K562 (cell line): ENCODE results near the gene NOTCH1. TPM values are rescaled to one million over a fixed set of nuclear protein-coding genes. Genes with fewer than 3 reads are reported as not detected.

Experiments used
- BACH1 ChIP-seq: fragments of 200-800 bp; sonication (Bioruptor generic); IDR thresholded peaks from 2 replicates; pipeline ENCODE4 v1.6.1; 2016; ENCODE audit warnings: missing genetic modification characterization, missing compliant biosample characterization
- E2F8 ChIP-seq: fragments of 450-650 bp; IDR thresholded peaks from 2 replicates; pipeline ENCODE4 v1.7.1; 2018; ENCODE audit warnings: mild to moderate bottlenecking, low read depth; ENCODE audit not compliant: partially characterized antibody
- HMGXB4 ChIP-seq: sonication (generic); formaldehyde crosslinking; IDR thresholded peaks from 2 replicates; pipeline ENCODE4 v1.8.1; 2023; ENCODE audit warnings: mild to moderate bottlenecking, missing genetic modification reagents
- MTA1 ChIP-seq: fragments of 450-650 bp; IDR thresholded peaks from 2 replicates; pipeline ENCODE4 v1.6.1; 2017; ENCODE audit warnings: borderline replicate concordance
- NR2C2 ChIP-seq, 2 experiments: fragments of 200-800 bp in 1 of 2; sonication (Bioruptor generic) in 1 of 2; sonication (generic) in 1 of 2; formaldehyde crosslinking in 1 of 2; IDR thresholded peaks; 2 replicates each; pipeline versions ENCODE4 v1.6.1 to v1.8.0; 2016 to 2022; ENCODE audit warnings: mild to moderate bottlenecking in 1 of 2, missing compliant biosample characterization in 1 of 2, missing genetic modification characterization in 1 of 2, missing genetic modification reagents in 1 of 2
- POLR3G ChIP-seq: IDR thresholded peaks from 2 replicates; pipeline ENCODE4 v1.6.1; 2011; ENCODE audit not compliant: insufficient read length, insufficient replicate concordance; ENCODE audit errors: extremely low read depth
- SRSF1 ChIP-seq: fragments of 200-400 bp; formaldehyde crosslinking; IDR thresholded peaks from 2 replicates; pipeline ENCODE4 v1.6.1; 2017; ENCODE audit warnings: mild to moderate bottlenecking, low read depth, low read length, moderate library complexity
- THRA ChIP-seq: fragments of 450-650 bp; IDR thresholded peaks from 2 replicates; pipeline ENCODE4 v1.6.1; 2017; ENCODE audit warnings: mild to moderate bottlenecking, moderate library complexity
- ZBTB11 ChIP-seq, 3 experiments: fragments of 200-800 bp in 1 of 3; fragments of 250-450 bp in 1 of 3; fragments of 450-650 bp in 1 of 3; sonication (Bioruptor Pico) in 1 of 3; sonication (Bioruptor generic) in 1 of 3; formaldehyde crosslinking in 1 of 3; IDR thresholded peaks; 2 replicates each; pipeline versions ENCODE4 v1.6.1 to v1.8.0; 2016 to 2022; ENCODE audit warnings: mild to moderate bottlenecking in 2 of 3, missing genetic modification characterization in 2 of 3, missing compliant biosample characterization in 1 of 3, moderate library complexity in 1 of 3
- ZNF174 ChIP-seq: fragments of 250-450 bp; sonication (Bioruptor Pico); IDR thresholded peaks from 2 replicates; pipeline ENCODE4 v1.4.0; 2020; ENCODE audit warnings: mild to moderate bottlenecking
- ZNF232 ChIP-seq: sonication (generic); formaldehyde crosslinking; IDR thresholded peaks from 2 replicates; pipeline ENCODE4 v1.8.0; 2022; ENCODE audit warnings: mild to moderate bottlenecking, missing genetic modification reagents
- ZNF436 ChIP-seq: fragments of 250-450, 450-650 bp; sonication (Bioruptor Pico); formaldehyde crosslinking; IDR thresholded peaks from 2 replicates; pipeline ENCODE4 v1.7.0; 2020; ENCODE audit warnings: mild to moderate bottlenecking
- ZNF444 ChIP-seq: fragments of 250-450 bp; sonication (Bioruptor Pico); IDR thresholded peaks from 2 replicates; pipeline ENCODE4 v1.4.0; 2020; ENCODE audit warnings: mild to moderate bottlenecking, moderate library complexity
- ZNF77 ChIP-seq: fragments of 250-450 bp; sonication (Bioruptor Pico); IDR thresholded peaks from 2 replicates; pipeline ENCODE4 v1.5.0; 2020
- ZNF79 ChIP-seq: fragments of 250-450 bp; sonication (Bioruptor Pico); IDR thresholded peaks from 2 replicates; pipeline ENCODE4 v1.4.0; 2020; ENCODE audit warnings: low read depth, mild to moderate bottlenecking, moderate library complexity
- polyA plus RNA-seq, 8 experiments: library from polyadenylated mRNA; depleted of rRNA in 4 of 8; stranded (reverse) in 5 of 8; unstranded in 3 of 8; fragments of >200 nt; fragmentation: Nextera tagmentation in 2 of 8; fragmentation: Illumina TruSeq in 1 of 8; extraction: Ambion mirVana in 2 of 8; extraction: Trizol in 1 of 8; gene quantifications; 2 replicates each; pipeline versions ENCODE4 v1.2.1 to v1.2.3, GENCODE V29; 2011 to 2014; ENCODE audit warnings: inconsistent platforms in 1 of 8, missing spikeins in 1 of 8
- total RNA-seq, 7 experiments: library from RNA; depleted of rRNA in 6 of 7; stranded (reverse); fragments of >200 nt in 6 of 7; fragmentation: Illumina TruSeq in 2 of 7; extraction: Trizol in 2 of 7; gene quantifications; 2 replicates each; pipeline versions ENCODE4 v1.2.1 to v1.2.3, GENCODE V29; 2011 to 2021; ENCODE audit warnings: low replicate concordance in 1 of 7
- TF ChIP-seq, protein P1 (sequence below): sonication (generic); formaldehyde crosslinking; IDR thresholded peaks from 2 replicates; pipeline ENCODE4 v1.8.0; 2022; ENCODE audit warnings: mild to moderate bottlenecking, missing genetic modification reagents

Gene NOTCH1
- total and polyA plus RNA-seq, 9 of the 15 experiments (the other 6 are each of a cell fraction or from before 2014, with no cell fraction given), result 0.03 to 31.4 (median 2.3) TPM

DNA sequence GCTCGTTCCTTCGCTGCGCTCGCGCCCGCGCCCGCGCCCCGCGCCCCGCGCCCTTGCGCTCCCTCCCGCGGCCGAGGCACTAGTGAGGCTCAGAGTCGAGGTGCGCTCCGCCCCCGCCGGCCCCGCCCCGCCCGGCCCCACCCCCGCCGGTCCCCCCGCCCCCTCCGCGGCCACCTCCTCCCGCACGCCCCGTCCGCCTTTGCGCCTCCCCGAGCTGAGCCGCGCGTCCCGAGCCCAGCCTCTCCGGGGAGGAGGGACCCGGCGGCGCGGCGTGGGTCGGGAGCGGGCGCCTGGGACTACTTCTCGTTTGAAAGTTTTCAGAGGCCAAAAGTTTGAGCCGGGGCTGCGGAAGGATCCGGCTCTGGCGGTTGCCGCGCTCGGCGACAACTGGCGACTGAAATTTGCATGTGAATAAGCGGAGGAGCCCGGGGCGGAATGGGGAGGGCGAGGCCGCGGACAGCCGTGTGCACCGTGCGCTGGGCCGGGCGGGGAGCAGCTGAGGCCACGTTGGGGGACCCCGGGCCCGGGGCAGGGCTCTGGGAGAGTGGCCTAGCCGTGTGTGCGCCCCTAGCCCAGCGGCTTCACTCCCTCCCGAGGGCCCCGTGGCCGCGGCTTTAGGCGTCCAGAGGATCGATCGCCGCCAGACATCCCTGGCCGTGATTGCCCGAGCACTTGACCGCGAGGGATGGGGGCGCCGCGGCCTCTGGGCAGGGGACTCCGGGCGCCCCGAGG, at the start of gene NOTCH1 (continued):
- TF ChIP-seq HMGXB4 (CRISPR knock-in tag) (no peak), ZNF79 (CRISPR knock-in tag) (no peak), BACH1 (tag) (no peak), SRSF1 (no peak), ZNF174 (CRISPR knock-in tag) (no peak), POLR3G (no peak), ZNF77 (CRISPR knock-in tag) (no peak), E2F8 (no peak), ZNF436 (CRISPR knock-in tag) (no peak), MTA1 (no peak), ZNF444 (CRISPR knock-in tag) (no peak), ZNF232 (CRISPR knock-in tag) (no peak), ZBTB11 (CRISPR knock-in tag; IDR thresholded peaks at IDR 0.05) (no peak; a peak in 1 of 6 replicates), THRA (no peak), NR2C2 (CRISPR knock-in tag; IDR thresholded peaks at IDR 0.05) (no peak), NR2C2 (tag; IDR thresholded peaks at IDR 0.05) (peak; percentile 46; the same call in 1 of the 2 replicates)
- TF ChIP-seq, protein P1, sequence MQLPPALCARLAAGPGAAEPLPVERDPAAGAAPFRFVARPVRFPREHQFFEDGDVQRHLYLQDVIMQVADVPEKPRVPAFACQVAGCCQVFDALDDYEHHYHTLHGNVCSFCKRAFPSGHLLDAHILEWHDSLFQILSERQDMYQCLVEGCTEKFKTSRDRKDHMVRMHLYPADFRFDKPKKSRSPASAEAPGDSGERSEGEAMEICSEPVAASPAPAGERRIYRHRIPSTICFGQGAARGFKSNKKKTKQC, result no peak
